HepG2 (cell line): ENCODE data around the gene ATRN. TPM values are rescaled to one million over a fixed set of nuclear protein-coding genes. Genes with fewer than 3 reads are reported as not detected.

ENCODE experiments used
- ASH2L ChIP-seq: fragments of 300-600, 200-600 bp; sonication (generic); IDR thresholded peaks from 2 replicates; pipeline ENCODE4 v1.7.0; 2017; ENCODE audit warnings: low read depth, mild to moderate bottlenecking, moderate library complexity, mixed read lengths, low read length; ENCODE audit not compliant: insufficient read length
- CC2D1A ChIP-seq: sonication (generic); formaldehyde crosslinking; IDR thresholded peaks from 2 replicates; pipeline ENCODE4 v1.8.1; 2023; ENCODE audit warnings: mild to moderate bottlenecking, missing genetic modification reagents
- ETV6 ChIP-seq: sonication (generic); formaldehyde crosslinking; conservative IDR thresholded peaks from 2 replicates; pipeline ENCODE4 v1.4.0; 2020; ENCODE audit warnings: missing genetic modification reagents
- FOXA1 ChIP-seq, 2 experiments: fragments of 450-650 bp in 1 of 2; sonication (generic) in 1 of 2; formaldehyde crosslinking in 1 of 2; IDR thresholded peaks; 2 replicates each; pipeline versions ENCODE4 v1.4.0 to v1.6.1; 2016 to 2020; ENCODE audit warnings: missing genetic modification reagents in 1 of 2
- HNRNPUL1 ChIP-seq: fragments of 200-400 bp; formaldehyde crosslinking; IDR thresholded peaks from 2 replicates; pipeline ENCODE4 v1.6.1; 2017; ENCODE audit warnings: low read depth, mild to moderate bottlenecking, low read length, moderate library complexity
- ISL2 ChIP-seq: sonication (generic); formaldehyde crosslinking; IDR thresholded peaks from 2 replicates; pipeline ENCODE4 v1.5.0; 2020; ENCODE audit warnings: missing genetic modification reagents
- NCOA2 ChIP-seq: sonication (generic); formaldehyde crosslinking; IDR thresholded peaks from 2 replicates; pipeline ENCODE4 v1.8.0; 2022; ENCODE audit warnings: inconsistent platforms
- NFYC ChIP-seq: IDR thresholded peaks from 2 replicates; pipeline ENCODE4 v1.6.1; 2016; ENCODE audit warnings: missing genetic modification reagents, missing compliant biosample characterization
- SAFB2 ChIP-seq: sonication (generic); formaldehyde crosslinking; IDR thresholded peaks from 2 replicates; pipeline ENCODE4 v1.5.1; 2020; ENCODE audit warnings: missing genetic modification reagents, low read depth, mild to moderate bottlenecking, borderline replicate concordance
- STAT5B ChIP-seq: sonication (generic); formaldehyde crosslinking; IDR thresholded peaks from 2 replicates; pipeline ENCODE4 v1.4.0; 2020; ENCODE audit warnings: missing genetic modification reagents
- ZKSCAN5 ChIP-seq: sonication (generic); formaldehyde crosslinking; IDR thresholded peaks from 2 replicates; pipeline ENCODE4 v1.5.1; 2020; ENCODE audit warnings: mild to moderate bottlenecking, missing genetic modification reagents
- ZMYM4 ChIP-seq: sonication (generic); formaldehyde crosslinking; IDR thresholded peaks from 2 replicates; pipeline ENCODE4 v1.8.1; 2023; ENCODE audit warnings: mild to moderate bottlenecking, missing genetic modification reagents
- ZNF136 ChIP-seq: sonication (generic); formaldehyde crosslinking; IDR thresholded peaks from 2 replicates; pipeline ENCODE4 v1.8.1; 2022; ENCODE audit warnings: low read depth, mild to moderate bottlenecking, moderate library complexity, missing genetic modification reagents
- ZNF382 ChIP-seq: sonication (generic); formaldehyde crosslinking; IDR thresholded peaks from 2 replicates; pipeline ENCODE4 v1.5.0; 2020; ENCODE audit warnings: missing genetic modification reagents, mild to moderate bottlenecking, borderline replicate concordance
- ZNF558 ChIP-seq: sonication (generic); formaldehyde crosslinking; IDR thresholded peaks from 2 replicates; pipeline ENCODE4 v1.9.0; 2022; ENCODE audit warnings: mild to moderate bottlenecking, missing genetic modification reagents, borderline replicate concordance
- ZNF674 ChIP-seq: sonication (generic); formaldehyde crosslinking; IDR thresholded peaks from 2 replicates; pipeline ENCODE4 v1.5.0; 2020; ENCODE audit warnings: low read depth, mild to moderate bottlenecking, missing genetic modification reagents
- polyA plus RNA-seq, 8 experiments: library from polyadenylated mRNA; depleted of rRNA in 3 of 8; stranded (reverse) in 7 of 8; unstranded in 1 of 8; fragments of >200 nt; fragmentation: Illumina TruSeq in 4 of 8; extraction: Trizol in 4 of 8; gene quantifications; 2 replicates each; pipeline versions ENCODE4 v1.2.1 to v1.2.3, GENCODE V29; 2011 to 2016; ENCODE audit warnings: low read depth in 4 of 8, missing spikeins in 1 of 8, mixed read lengths in 1 of 8; ENCODE audit not compliant: insufficient read depth in 1 of 8
- total RNA-seq, 5 experiments: library from RNA; depleted of rRNA; stranded (reverse); fragments of >200 nt; fragmentation: Illumina TruSeq; extraction: Trizol; gene quantifications; 2 replicates each; pipeline ENCODE4 v1.2.3, GENCODE V29; 2016; ENCODE audit warnings: low read depth in 1 of 5
- TF ChIP-seq, protein P1 (sequence below): IDR thresholded peaks from 2 replicates; pipeline ENCODE4 v1.6.1; 2016; ENCODE audit warnings: low read depth
- TF ChIP-seq, protein P2 (sequence below): sonication (generic); formaldehyde crosslinking; IDR thresholded peaks from 2 replicates; pipeline ENCODE4 v1.8.0; 2022; ENCODE audit warnings: missing genetic modification reagents, low read depth, mild to moderate bottlenecking, borderline replicate concordance
- TF ChIP-seq, protein P3 (sequence below): sonication (generic); formaldehyde crosslinking; IDR thresholded peaks from 2 replicates; pipeline ENCODE4 v1.5.0; 2020; ENCODE audit warnings: missing genetic modification reagents
- TF ChIP-seq, protein P4 (sequence below): sonication (generic); formaldehyde crosslinking; IDR thresholded peaks from 2 replicates; pipeline ENCODE4 v1.4.0; 2020; ENCODE audit warnings: missing genetic modification reagents, borderline replicate concordance
- TF ChIP-seq, protein P5 (sequence below): sonication (generic); formaldehyde crosslinking; IDR thresholded peaks from 2 replicates; pipeline ENCODE4 v1.5.0; 2020; ENCODE audit warnings: missing genetic modification reagents
- TF ChIP-seq, protein P6 (sequence below): sonication (generic); formaldehyde crosslinking; conservative IDR thresholded peaks from 2 replicates; pipeline ENCODE4 v1.8.0; 2022; ENCODE audit warnings: low read depth, missing genetic modification reagents

The ATRN gene
- total and polyA plus RNA-seq, 2 of the 13 experiments (the other 11 are each of a cell fraction or from before 2014, with no cell fraction given) = 44.2 to 81.1 TPM

DNA sequence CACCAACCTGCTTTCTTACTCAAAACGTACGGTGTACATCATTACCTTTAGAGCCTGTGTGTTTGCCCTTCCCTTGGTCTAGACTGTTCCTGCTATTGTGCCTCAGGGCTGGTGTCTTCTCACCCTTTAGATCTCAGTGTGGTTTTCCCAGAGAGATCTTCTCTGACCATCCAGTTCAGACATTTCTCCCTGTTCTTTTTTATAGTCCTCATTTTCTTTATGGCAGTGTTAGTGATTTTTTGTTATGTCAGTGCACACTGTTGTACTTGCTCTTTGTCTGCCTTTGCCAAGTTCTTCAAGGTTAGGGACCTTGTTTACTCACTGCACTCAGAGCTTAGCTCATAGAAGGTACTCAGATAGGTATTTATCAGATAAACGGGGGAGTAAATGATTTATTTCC lies 82.8 kb downstream of the ATRN start (continued):
- no peak for TF ChIP-seq ASH2L
- TF ChIP-seq SAFB2 = no peak
- peak; percentile 70 for TF ChIP-seq NCOA2 (CRISPR knock-in tag)
- no peak for TF ChIP-seq NFYC (CRISPR knock-in tag)
- TF ChIP-seq, protein P1, sequence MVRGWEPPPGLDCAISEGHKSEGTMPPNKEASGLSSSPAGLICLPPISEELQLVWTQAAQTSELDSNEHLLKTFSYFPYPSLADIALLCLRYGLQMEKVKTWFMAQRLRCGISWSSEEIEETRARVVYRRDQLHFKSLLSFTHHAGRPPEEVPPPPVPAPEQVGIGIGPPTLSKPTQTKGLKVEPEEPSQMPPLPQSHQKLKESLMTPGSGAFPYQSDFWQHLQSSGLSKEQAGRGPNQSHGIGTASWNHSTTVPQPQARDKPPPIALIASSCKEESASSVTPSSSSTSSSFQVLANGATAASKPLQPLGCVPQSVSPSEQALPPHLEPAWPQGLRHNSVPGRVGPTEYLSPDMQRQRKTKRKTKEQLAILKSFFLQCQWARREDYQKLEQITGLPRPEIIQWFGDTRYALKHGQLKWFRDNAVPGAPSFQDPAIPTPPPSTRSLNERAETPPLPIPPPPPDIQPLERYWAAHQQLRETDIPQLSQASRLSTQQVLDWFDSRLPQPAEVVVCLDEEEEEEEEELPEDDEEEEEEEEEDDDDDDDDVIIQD = peak; percentile 39; the same call in 1 of the 2 replicates
- TF ChIP-seq STAT5B (CRISPR knock-in tag) = no peak
- no peak for TF ChIP-seq ZNF558
- TF ChIP-seq, protein P2, sequence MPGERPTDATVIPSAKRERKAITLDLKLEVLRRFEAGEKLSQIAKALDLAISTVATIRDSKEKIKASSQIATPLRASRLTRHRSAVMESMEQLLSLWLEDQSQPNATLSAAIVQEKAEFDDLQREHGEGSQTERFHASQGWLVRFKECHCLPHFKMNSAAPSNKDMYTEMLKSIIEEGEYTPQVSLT (CRISPR knock-in tag) = no peak
- TF ChIP-seq CC2D1A (CRISPR knock-in tag) = no peak
- TF ChIP-seq, protein P3, sequence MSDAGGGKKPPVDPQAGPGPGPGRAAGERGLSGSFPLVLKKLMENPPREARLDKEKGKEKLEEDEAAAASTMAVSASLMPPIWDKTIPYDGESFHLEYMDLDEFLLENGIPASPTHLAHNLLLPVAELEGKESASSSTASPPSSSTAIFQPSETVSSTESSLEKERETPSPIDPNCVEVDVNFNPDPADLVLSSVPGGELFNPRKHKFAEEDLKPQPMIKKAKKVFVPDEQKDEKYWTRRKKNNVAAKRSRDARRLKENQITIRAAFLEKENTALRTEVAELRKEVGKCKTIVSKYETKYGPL (CRISPR knock-in tag) = 0 out of 2 replicates have a peak, but pooled peaks have one; percentile 15
- no peak for TF ChIP-seq ETV6
- TF ChIP-seq, protein P4, sequence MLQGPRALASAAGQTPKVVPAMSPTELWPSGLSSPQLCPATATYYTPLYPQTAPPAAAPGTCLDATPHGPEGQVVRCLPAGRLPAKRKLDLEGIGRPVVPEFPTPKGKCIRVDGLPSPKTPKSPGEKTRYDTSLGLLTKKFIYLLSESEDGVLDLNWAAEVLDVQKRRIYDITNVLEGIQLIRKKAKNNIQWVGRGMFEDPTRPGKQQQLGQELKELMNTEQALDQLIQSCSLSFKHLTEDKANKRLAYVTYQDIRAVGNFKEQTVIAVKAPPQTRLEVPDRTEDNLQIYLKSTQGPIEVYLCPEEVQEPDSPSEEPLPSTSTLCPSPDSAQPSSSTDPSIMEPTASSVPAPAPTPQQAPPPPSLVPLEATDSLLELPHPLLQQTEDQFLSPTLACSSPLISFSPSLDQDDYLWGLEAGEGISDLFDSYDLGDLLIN (CRISPR knock-in tag) = no peak
- TF ChIP-seq ZNF674 (CRISPR knock-in tag) = no peak
- TF ChIP-seq, protein P5, sequence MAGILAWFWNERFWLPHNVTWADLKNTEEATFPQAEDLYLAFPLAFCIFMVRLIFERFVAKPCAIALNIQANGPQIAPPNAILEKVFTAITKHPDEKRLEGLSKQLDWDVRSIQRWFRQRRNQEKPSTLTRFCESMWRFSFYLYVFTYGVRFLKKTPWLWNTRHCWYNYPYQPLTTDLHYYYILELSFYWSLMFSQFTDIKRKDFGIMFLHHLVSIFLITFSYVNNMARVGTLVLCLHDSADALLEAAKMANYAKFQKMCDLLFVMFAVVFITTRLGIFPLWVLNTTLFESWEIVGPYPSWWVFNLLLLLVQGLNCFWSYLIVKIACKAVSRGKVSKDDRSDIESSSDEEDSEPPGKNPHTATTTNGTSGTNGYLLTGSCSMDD (CRISPR knock-in tag) = no peak
- TF ChIP-seq ZNF382 (CRISPR knock-in tag) = peak; percentile 96
- TF ChIP-seq ZMYM4 (CRISPR knock-in tag) = no peak
- no peak for TF ChIP-seq HNRNPUL1
- TF ChIP-seq ZNF136 = no peak
- TF ChIP-seq FOXA1 (IDR thresholded peaks at IDR 0.05) = no peak
- TF ChIP-seq FOXA1 (CRISPR knock-in tag; IDR thresholded peaks at IDR 0.05) = peak; percentile 93
- no peak for TF ChIP-seq ZKSCAN5 (CRISPR knock-in tag)
- 0 out of 2 replicates have a peak, but pooled peaks have one; percentile 61 for TF ChIP-seq ISL2 (CRISPR knock-in tag)
- TF ChIP-seq, protein P6, sequence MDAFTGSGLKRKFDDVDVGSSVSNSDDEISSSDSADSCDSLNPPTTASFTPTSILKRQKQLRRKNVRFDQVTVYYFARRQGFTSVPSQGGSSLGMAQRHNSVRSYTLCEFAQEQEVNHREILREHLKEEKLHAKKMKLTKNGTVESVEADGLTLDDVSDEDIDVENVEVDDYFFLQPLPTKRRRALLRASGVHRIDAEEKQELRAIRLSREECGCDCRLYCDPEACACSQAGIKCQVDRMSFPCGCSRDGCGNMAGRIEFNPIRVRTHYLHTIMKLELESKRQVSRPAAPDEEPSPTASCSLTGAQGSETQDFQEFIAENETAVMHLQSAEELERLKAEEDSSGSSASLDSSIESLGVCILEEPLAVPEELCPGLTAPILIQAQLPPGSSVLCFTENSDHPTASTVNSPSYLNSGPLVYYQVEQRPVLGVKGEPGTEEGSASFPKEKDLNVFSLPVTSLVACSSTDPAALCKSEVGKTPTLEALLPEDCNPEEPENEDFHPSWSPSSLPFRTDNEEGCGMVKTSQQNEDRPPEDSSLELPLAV (CRISPR knock-in tag) = no peak
